NCI-H2196 (cell line): Measurements from ENCODE around the gene GPR83.
"Not testable (repeated sequence)": the region's sequence is repeated elsewhere in the genome, so short reads cannot be mapped to it uniquely, and the experiment has no call there.

Experiments used
- DNase-seq: peaks from one replicate; lab custom pipeline; 2025; ENCODE audit not compliant: unreplicated experiment; lab: John Stamatoyannopoulos, UW

Gene GPR83

DNA sequence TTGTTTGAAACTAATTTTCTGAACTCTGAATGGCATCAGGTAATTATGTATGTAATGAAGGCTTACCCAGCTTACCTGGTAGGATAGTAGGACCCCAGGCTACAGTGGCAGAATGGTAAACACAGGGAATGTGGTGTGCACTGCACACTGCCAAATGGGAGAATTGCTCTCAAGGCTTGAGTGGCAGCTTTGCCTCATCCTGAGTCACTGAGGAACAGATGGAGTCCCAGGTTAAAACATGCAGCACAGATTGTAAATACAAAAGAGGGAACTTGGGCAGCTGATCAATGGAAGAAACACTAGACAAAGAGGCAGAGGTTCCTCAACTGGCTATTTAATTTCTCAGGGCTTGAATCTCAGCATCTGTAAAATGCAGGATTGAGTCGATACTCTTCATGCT lies 24.4 kb downstream of the GPR83 start:
- DNase-seq, result no peak

DNA sequence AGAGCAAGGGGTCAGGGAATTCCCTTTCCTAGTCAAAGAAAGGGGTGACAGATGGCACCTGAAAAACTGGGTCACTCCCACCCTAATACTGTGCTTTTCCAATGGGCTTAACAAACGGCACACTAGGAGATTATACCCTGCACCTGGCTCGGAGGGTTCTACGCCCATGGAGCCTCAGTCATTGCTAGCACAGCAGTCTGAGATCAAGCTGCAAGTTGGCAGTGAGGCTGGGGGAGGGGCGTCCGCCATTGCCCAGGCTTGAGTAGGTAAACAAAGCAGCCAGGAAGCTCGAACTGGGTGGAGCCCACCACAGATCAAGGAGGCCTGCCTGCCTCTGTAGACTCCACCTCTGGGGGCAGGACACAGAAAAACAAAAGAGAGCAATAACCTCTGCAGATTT lies 30.6 kb downstream of the GPR83 start:
- not testable (repeated sequence) for DNase-seq

DNA sequence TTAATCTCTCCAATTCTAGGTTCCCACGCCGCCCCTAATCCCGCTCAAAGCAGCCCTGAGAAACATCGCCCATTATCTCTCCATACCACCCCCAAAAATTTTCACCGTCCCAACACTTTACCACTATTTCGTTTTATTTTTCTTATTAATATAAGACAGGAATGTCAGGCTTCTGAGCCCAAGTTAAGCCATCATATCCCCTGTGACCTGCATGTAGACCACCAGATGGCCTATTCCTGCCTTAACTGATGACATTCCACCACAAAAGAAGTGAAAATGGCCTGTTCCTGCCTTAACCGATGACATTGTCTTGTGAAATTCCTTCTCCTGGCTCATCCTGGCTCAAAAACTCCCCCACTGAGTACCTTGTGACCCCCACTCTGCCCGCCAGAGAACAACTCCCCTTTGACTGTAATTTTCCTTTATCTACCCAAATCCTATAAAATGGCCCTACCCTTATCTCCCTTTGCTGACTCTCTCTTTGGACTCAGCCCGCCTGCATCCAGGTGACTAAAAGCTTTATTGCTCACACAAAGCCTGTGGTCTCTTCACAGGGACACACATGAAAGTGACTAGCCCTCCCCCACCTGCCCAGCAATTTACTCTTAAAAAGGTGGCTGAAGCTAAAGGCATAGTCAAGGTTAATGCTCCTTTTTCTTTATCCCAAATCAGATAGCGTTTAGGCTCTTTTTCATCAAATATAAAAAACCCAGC lies 50.2 kb downstream of the GPR83 start:
- DNase-seq, result not testable (repeated sequence)

- not testable (repeated sequence) for DNase-seq
Measured at GRCh38 chr11:94346311-94346710, 54.9 kb downstream of the GPR83 start.

GRCh38 chr11:94343495-94343894 lies 57.7 kb downstream of the GPR83 start:
- DNase-seq, result no peak

- DNase-seq, result no peak
Measured at GRCh38 chr11:94342250-94342649, 59.0 kb downstream of the GPR83 start.

- DNase-seq, result no peak
Measured at GRCh38 chr11:94338651-94339050, 62.6 kb downstream of the GPR83 start.

- no peak for DNase-seq
Measured at GRCh38 chr11:94336033-94336432, 65.2 kb downstream of the GPR83 start.

DNA sequence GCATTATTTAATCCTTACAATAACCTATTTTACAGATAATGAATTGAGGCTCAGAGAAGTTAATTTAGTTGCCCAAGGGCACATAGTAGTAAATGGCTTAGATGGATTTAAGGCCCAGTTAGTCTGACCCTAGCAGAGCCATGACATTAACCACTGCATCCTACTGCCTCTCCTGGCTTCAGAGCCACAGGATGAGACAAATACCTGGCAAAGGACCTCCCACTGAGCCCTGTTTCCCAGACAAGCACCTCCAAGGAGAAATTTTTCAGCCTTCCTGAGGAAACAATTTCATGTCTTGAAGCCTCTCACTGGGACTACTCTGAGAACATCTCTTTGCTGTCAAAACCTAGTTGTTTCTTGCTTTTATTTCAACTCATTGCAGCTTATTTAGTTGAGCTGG lies 68.4 kb downstream of the GPR83 start:
- no peak for DNase-seq

DNA sequence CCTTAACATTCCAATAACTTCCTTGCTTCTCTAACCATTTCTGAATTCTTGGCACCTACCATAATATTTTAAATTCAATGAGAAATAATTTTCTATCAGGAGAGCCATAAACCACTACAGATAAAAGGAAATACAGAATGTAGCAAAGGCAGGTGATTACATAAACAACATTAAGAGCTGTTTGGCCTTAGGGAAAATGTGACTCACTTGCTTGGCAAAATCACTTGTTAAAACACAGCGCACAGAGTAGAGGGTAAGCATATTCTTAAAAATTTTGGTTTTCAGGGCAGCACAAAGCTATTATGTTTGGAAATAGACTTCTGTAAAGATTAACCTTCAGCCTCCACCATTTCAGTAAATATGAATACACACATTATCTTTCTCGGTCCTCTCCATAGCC lies 70.4 kb downstream of the GPR83 start:
- no peak for DNase-seq

DNA sequence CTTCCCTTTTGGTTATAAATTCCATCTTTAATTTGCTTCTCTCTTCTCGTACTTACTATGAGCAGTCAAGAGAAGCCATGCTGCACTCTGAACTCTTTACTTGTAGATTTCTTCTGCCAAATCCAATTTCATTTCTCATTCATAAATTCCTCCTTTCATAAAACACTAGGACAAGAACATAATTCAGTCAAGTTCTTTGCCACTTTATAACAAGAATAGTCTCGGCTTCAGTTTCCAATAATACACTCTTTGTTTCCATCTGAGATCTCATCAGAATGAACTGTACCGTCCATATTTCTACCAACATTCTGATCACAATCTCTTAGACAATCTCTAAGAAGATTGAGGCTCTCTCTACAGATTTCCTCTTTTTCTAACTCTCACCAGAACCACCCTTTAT lies 71.7 kb downstream of the GPR83 start:
- DNase-seq, result no peak

- no peak for DNase-seq
Measured at GRCh38 chr11:94328587-94329080, 72.6 kb downstream of the GPR83 start.
